GM08714 (cell line): ENCODE data around the gene STK11.

Experiments
- H3K4me3 ChIP-seq: fragments of 200-500 bp; sonication (Bioruptor generic); 2 replicates; pipeline ENCODE4 v1.5.1; 2014; ENCODE audit warnings: mild to moderate bottlenecking, low read length, inconsistent platforms
- ZNF274 ChIP-seq: IDR thresholded peaks from 2 replicates; pipeline ENCODE4 v1.6.1; 2012; ENCODE audit warnings: mild to moderate bottlenecking, low read depth, low read length

Gene STK11

GRCh38 chr19:1249298-1249989 lies 43.9 kb downstream of the STK11 start:
- no peak for TF ChIP-seq ZNF274
- H3K4me3 ChIP-seq: peak overlapping the region; percentile 87

- TF ChIP-seq ZNF274: no peak
- H3K4me3 ChIP-seq: peak overlapping the region; percentile 87
Observed at GRCh38 chr19:1249990-1250436, 44.4 kb downstream of the STK11 start.

GRCh38 chr19:1250437-1251260 lies 45.1 kb downstream of the STK11 start:
- no peak for TF ChIP-seq ZNF274
- peak overlapping the region; percentile 87 for H3K4me3 ChIP-seq

- H3K4me3 ChIP-seq: peak overlapping the region; percentile 87
- TF ChIP-seq ZNF274: no peak
Observed at GRCh38 chr19:1251330-1252220, 46.0 kb downstream of the STK11 start.

GRCh38 chr19:1252221-1252820 lies 46.7 kb downstream of the STK11 start:
- H3K4me3 ChIP-seq: peak overlapping the region; percentile 87
- no peak for TF ChIP-seq ZNF274

GRCh38 chr19:1252821-1253513 lies 47.4 kb downstream of the STK11 start:
- peak overlapping the region; percentile 87 for H3K4me3 ChIP-seq
- no peak for TF ChIP-seq ZNF274

- H3K4me3 ChIP-seq: peak overlapping the region; percentile 87; the same call in 1 of the 2 replicates
- no peak for TF ChIP-seq ZNF274
Observed at GRCh38 chr19:1253514-1254080, 48.0 kb downstream of the STK11 start.

- no peak for TF ChIP-seq ZNF274
- no peak overlapping the region for H3K4me3 ChIP-seq
Observed at GRCh38 chr19:1254081-1254527, 48.5 kb downstream of the STK11 start.

GRCh38 chr19:1254530-1255185 lies 49.1 kb downstream of the STK11 start:
- no peak overlapping the region for H3K4me3 ChIP-seq
- TF ChIP-seq ZNF274: no peak

- no peak overlapping the region for H3K4me3 ChIP-seq
- no peak for TF ChIP-seq ZNF274
Observed at GRCh38 chr19:1255186-1256161, 49.9 kb downstream of the STK11 start.

GRCh38 chr19:1256646-1257474 lies 51.3 kb downstream of the STK11 start:
- TF ChIP-seq ZNF274: no peak
- no peak overlapping the region for H3K4me3 ChIP-seq
